Stimulated activated CD4-positive, alpha-beta T cell treated with anti-CD3 and anti-CD28 coated beads, Interleukin-15, amount 100 ng/mL, for 48 hours (primary cell): ENCODE data around the gene CT45A2.
"Not testable (repeated sequence)": the region's sequence is repeated elsewhere in the genome, so short reads cannot be mapped to it uniquely, and the experiment has no call there.

ENCODE experiments used
- DNase-seq, 2 donors: peaks; one replicate each; pipeline ENCODE4 v3.0.0-alpha.2; 2020; ENCODE audit warnings: low read depth in 2 of 2

CT45A2 gene, protein sequence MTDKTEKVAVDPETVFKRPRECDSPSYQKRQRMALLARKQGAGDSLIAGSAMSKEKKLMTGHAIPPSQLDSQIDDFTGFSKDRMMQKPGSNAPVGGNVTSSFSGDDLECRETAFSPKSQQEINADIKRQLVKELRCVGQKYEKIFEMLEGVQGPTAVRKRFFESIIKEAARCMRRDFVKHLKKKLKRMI

DNA sequence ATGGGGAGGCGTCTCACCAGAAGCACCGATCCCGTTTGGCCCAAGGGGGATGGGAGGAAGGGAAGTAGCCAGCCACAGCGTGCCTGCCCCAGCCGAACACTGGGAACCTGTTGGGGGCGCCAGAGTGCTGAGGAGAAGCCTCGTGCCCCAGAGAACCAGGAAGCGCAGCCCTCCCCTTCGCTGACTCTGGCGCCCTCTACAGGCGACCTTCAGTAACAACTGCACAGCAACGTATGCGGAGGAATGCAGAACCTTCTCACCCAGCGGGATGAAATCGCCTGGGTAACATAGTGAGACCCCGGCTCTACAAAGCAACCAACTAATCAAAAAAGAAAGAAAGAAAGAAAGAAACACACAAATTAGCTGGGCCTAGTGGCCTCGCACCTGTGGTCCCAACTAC is at the start of gene CT45A2:
Gene CT45A2, minus strand, starts transcription at position 101 of the 400 bp plus-strand sequence. CDS start 3,747 bp downstream, outside the sequence.
- not testable (repeated sequence) for DNase-seq

DNA sequence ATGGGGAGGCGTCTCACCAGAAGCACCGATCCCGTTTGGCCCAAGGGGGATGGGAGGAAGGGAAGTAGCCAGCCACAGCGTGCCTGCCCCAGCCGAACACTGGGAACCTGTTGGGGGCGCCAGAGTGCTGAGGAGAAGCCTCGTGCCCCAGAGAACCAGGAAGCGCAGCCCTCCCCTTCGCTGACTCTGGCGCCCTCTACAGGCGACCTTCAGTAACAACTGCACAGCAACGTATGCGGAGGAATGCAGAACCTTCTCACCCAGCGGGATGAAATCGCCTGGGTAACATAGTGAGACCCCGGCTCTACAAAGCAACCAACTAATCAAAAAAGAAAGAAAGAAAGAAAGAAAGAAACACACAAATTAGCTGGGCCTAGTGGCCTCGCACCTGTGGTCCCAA is 34.6 kb upstream of the CT45A2 start, which contains the start of gene CT45A8:
Gene CT45A8, minus strand, starts transcription at position 101 of the 400 bp plus-strand sequence. CDS start 3,755 bp downstream, outside the sequence.
- DNase-seq, result not testable (repeated sequence)

DNA sequence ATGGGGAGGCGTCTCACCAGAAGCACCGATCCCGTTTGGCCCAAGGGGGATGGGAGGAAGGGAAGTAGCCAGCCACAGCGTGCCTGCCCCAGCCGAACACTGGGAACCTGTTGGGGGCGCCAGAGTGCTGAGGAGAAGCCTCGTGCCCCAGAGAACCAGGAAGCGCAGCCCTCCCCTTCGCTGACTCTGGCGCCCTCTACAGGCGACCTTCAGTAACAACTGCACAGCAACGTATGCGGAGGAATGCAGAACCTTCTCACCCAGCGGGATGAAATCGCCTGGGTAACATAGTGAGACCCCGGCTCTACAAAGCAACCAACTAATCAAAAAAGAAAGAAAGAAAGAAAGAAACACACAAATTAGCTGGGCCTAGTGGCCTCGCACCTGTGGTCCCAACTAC is 17.4 kb upstream of the CT45A2 start, which contains the start of gene CT45A7:
Gene CT45A7, minus strand, starts transcription at position 101 of the 400 bp plus-strand sequence. CDS start 3,747 bp downstream, outside the sequence.
- not testable (repeated sequence) for DNase-seq

DNA sequence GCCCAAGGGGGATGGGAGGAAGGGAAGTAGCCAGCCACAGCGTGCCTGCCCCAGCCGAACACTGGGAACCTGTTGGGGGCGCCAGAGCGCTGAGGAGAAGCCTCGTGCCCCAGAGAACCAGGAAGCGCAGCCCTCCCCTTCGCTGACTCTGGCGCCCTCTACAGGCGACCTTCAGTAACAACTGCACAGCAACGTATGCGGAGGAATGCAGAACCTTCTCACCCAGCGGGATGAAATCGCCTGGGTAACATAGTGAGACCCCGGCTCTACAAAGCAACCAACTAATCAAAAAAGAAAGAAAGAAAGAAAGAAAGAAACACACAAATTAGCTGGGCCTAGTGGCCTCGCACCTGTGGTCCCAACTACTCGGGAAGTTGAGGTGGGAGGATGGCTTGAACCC is 17.1 kb downstream of the CT45A2 start, which contains the start of gene CT45A6:
Gene CT45A6, minus strand, starts transcription at position 101 of the 400 bp plus-strand sequence. CDS start 3,794 bp downstream, outside the sequence.
- DNase-seq, result not testable (repeated sequence)

DNA sequence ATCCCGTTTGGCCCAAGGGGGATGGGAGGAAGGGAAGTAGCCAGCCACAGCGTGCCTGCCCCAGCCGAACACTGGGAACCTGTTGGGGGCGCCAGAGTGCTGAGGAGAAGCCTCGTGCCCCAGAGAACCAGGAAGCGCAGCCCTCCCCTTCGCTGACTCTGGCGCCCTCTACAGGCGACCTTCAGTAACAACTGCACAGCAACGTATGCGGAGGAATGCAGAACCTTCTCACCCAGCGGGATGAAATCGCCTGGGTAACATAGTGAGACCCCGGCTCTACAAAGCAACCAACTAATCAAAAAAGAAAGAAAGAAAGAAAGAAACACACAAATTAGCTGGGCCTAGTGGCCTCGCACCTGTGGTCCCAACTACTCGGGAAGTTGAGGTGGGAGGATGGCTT is 34.4 kb downstream of the CT45A2 start, which contains the start of gene CT45A5:
Gene CT45A5, minus strand, starts transcription at position 101 of the 400 bp plus-strand sequence. CDS start 3,774 bp downstream, outside the sequence.
- not testable (repeated sequence) for DNase-seq

DNA sequence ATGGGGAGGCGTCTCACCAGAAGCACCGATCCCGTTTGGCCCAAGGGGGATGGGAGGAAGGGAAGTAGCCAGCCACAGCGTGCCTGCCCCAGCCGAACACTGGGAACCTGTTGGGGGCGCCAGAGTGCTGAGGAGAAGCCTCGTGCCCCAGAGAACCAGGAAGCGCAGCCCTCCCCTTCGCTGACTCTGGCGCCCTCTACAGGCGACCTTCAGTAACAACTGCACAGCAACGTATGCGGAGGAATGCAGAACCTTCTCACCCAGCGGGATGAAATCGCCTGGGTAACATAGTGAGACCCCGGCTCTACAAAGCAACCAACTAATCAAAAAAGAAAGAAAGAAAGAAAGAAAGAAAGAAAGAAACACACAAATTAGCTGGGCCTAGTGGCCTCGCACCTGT is 51.7 kb downstream of the CT45A2 start, which contains the start of gene CT45A3:
Gene CT45A3, minus strand, starts transcription at position 101 of the 400 bp plus-strand sequence. CDS start 3,747 bp downstream, outside the sequence.
- DNase-seq, result not testable (repeated sequence)
